ENCODE measurements around the gene PUDP.
"Not testable (repeated sequence)": the region's sequence is repeated elsewhere in the genome, so short reads cannot be mapped to it uniquely, and the experiment has no call there.

Gene PUDP

DNA sequence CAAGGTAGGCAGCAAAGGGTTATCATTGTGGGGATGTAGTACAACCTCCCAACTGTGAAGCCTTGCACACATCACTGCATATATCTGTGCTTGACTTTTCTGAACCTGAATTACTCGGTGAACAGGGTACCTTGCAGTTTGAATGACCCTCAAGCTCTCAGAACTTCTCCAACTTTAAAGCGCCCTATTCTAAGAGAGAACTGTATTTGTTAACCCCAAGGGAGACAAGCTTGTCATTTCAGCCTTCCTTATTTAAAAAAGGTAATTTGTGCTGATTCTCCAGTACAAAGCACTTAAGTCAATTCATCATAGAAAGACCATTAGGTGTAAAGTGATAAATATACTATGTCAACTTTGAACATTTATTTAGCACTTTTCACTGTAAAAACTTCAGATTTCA, 122.5 kb downstream of the PUDP start:
- DNase-seq = no peak

- no peak for DNase-seq
Measured at GRCh38 chrX:7024850-7025249, 123.1 kb downstream of the PUDP start.

DNA sequence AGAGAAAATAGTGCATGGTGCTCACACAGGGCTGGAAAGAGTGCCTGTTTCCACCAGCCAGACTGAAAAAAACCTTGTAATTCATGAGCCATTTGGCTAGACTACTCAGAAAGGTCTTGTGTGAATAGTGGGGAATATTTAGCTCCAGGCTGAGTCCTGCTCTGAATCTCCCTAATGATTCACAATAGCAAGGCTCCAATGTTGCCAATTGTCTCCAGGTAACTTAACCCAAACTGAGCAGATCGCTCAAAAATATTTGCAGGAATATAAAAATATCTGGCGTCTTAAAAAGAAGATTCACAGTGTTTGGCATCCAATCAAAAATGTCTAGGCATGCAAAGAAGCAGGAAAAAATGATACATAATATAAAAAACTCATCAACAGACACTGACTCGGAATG, 125.0 kb downstream of the PUDP start:
- DNase-seq = not testable (repeated sequence)

GRCh38 chrX:7021991-7022390, 126.0 kb downstream of the PUDP start:
- no peak for DNase-seq

DNA sequence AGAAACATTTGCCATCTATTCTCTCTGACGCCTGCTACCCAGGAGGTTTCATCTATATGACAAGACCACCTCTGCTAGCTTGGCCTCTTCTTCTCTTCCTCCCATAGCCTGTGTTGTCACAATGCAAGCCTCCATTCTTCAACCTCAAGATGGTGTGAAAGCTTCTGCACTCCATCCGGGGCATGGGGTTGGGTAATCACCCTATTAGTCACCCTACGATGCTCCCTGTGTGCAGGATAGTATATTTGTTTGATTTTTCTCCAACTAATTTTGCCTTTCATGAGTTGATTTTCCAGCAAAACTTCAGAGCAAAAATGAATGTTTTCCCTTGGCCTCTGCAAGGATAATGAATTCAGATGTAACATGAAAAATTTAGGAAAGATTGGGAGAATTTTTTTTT, 128.4 kb downstream of the PUDP start:
- no peak for DNase-seq

DNA sequence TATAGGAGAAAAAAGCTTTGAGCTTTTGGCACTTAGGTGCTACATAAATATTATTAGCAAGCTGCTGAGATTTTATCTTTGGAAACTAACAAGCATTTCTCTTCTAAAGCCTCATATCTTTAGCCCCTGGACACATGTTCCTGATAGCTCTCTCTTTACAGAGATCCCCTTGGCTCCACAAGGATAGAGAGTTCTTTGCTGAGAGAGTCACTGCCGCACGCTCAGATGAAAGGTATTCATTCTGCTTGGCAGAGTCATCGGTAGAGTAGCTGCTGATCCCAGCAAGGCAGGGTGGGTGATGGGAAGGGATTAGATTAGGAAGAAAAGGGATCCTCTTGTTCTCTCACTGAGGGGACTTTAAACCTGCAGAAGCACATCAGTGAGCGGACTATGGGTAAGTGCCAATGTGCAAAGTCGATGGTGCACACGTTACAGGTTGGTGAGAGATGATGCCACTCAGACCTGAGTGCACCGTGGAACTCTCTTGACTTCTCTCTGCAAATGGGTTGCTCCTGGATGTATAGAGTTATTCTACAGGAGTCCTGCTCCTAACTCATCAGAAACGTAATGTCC, 135.6 kb downstream of the PUDP start:
- DNase-seq = not testable (repeated sequence)

DNA sequence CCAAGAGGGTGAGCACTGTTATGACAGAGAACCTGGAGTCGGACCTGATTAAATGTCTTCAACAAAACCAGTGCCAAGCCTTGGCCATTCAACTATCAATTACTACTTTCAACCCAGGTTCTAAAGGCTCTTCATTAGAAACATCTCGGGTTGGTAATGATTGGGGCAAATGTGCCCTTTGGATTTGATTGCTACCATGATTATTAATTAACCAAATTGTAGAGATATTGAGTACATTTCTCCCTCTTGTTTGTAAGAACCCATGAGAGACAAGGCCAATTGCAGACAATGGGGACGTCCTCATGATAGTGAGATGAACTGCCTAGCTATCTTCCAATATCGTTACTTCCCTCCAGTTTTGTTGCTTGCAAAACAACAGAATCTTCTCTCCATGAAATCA, 137.1 kb downstream of the PUDP start:
- not testable (repeated sequence) for DNase-seq

DNA sequence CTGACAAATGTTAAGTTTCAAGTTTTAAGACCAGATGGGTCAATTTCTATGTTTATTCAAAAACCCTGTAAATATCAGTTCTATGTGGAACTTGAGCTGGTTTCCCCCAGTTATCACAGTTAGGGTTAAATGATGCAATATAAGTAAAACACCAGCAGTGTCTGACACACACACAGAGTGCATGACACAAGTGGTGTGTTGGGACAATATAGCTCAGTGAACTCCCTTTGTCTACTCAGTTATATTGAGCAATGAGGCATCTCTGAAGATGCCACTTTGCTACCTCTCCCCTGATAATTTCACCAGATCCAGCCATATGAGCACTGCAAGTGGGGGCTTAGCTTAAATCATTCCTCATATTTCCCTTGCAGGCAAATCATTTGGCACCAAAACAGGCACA, 140.6 kb downstream of the PUDP start:
- not testable (repeated sequence) for DNase-seq
